Measurements from ENCODE around the gene SLC9A3.
A peak's percentile ranks its signal among the peaks of the same experiment; 100 is the strongest.

SLC9A3 gene

DNA sequence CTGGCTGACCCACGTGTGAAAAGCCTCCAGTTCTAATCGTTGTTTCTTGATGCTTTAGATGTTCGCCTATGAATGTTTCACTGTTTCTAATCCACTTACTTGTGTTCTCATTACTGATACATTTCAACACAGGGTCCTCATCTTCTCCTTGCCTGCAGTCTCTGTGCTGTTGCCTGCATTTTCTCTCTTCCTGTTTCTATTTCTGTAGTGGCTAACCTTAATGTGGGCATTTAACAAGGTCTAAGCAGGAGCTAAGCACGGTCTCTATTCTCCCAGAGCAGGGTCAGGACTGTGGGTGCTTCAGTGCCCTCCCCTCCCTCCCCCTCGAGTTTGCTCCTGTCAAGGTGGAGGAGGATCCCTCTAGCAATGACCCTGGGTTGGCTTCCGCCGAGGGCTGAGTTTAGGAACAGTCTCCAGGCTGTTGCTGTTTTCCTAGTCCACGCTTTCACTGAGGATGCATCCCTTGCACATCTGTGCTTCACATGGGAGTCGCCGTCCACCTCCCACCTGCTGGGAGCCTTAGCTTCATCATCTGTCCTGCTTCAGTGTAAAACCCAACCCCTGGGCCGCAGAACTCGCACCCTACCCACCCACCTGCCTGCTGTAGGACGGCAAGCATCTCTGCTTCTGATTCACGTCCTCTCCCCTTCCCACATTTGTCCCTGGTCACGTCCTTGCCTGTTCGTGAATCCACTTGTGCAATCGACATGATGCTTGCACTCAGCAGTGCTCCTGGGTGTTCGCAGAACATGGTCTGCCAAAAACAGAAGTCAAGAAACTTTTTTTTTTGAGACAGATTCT is 83.6 kb downstream of the SLC9A3 start:
- peak; percentile 56 to 80 for DNase-seq

DNA sequence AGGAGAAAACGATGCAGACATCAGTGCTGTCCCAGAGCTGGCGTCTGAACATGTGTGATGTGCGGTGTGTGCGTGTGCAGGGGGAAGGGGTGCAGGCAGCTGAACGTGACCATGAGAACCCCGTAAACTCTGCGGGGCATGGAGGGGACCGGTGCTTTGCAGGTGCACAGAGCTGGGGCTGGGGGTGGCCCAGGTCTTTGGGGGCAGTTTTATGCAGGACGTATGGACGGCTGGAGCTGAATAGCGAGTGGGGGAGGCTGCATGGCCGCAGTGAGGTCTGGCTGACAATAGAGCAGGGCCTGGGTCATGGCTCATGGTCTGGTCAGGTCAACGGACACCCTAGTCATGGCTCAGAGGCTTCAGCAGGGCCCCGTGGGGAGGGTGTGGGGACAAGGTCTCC is 84.6 kb downstream of the SLC9A3 start:
- no peak for DNase-seq

- DNase-seq = no peak
Observed at GRCh38 chr5:439181-439580, 85.1 kb downstream of the SLC9A3 start.

DNA sequence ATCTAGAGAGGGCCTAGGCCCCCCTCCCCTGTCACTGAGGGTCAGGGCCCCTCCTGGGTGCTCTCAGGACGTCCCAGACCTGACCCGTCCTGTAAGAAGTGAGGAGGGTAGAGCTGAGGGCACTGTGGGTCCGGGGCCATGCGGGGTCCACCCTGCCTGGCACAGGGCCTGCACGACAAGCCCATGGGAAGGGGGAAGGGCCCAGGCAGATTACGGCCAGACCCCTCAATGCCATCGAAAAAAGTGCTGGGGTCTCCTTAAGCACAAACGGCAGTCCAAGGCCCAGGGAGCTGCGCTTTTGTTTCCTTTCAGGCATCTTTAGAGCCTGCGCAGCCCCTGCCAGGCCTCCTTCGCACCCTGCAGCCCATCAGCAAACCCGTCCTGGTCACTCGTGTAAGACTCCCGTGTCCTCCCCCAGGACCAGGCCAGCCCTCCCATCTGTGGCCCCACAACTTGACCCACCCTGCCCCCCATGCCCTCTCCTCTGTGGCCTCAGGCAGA is 85.7 kb downstream of the SLC9A3 start:
- DNase-seq = no peak

DNA sequence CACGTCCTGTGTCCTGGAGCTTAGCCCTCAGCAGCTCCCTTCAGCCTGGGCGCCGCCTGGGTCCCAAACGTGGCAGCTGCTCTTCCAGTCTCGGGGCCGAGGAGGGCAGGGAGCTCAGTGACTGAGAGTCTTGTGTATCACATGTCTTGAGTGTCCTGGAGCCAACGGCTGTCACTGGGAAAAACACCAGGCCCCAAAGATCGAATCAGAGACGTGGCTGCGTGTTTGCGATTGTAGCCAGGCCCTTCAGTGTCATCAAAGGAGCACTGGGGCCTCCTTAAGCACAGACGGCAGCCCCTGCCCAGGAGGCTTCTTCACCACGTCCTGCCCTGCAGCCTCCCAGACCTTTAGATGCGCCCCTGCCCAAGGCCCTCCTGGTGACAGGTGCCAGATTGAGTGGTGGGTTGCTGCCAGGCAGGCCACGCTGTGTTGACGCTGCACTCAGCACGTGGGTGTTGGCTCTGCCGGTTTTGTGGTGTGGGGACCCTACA is 86.9 kb downstream of the SLC9A3 start:
- DNase-seq = no peak

GRCh38 chr5:436641-436975 is 87.6 kb downstream of the SLC9A3 start:
- no peak for DNase-seq

DNA sequence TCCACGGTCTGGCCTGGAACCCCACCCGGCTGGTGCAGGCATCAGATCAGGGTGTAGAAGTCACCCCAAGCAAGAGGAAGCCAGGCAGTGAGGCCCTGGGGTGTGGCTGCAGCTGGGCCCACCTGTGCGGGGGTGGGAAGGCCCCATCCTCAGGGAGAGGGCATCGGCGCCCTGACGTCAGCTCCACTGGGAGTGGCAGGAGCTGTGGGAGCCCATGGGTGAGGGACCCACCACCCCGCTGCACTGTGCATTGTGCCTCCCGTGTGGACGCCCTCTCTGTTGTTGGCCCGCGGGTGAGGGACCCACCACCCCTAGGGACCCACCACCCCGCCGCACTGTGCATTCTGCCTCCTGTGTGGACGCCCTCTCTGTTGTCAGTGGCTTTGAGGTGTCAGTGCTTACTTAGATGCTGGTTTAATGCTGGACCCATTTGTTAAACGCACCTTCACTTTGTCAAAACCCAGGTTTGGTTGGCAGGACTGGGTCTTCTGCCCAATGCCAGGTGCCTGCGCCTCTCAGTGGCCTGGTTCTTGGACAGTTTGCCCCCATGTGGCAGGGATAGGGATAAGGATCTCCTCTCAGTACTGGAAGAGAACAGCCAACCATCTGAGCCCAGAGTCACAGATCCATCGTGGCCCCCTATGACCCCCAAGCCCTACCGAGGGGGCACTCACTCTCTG is 88.1 kb downstream of the SLC9A3 start:
- no peak for DNase-seq

- no peak for DNase-seq
Observed at GRCh38 chr5:435156-435790, 89.0 kb downstream of the SLC9A3 start.

GRCh38 chr5:434443-435146 is 89.7 kb downstream of the SLC9A3 start:
- DNase-seq = no peak

DNA sequence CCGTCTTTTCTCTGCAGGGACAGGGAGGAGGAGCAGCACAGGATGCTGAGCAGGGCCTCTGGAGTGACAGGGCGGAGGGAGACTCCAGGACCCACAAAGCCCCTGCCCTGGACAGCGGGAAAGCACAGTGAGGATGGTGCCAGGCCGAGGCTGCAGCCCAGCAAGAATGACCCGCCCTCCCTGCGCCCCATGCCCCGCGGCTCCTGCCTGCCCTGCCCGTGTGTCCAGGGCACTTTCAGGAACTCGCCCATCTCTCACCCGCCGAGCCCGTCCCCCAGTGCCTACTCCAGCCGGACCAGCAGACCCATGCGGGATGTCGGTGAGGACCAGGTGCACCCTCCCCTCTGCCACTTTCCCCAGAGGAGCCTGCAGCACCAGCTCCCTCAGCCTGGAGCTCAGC is 90.4 kb downstream of the SLC9A3 start:
- no peak for DNase-seq

DNA sequence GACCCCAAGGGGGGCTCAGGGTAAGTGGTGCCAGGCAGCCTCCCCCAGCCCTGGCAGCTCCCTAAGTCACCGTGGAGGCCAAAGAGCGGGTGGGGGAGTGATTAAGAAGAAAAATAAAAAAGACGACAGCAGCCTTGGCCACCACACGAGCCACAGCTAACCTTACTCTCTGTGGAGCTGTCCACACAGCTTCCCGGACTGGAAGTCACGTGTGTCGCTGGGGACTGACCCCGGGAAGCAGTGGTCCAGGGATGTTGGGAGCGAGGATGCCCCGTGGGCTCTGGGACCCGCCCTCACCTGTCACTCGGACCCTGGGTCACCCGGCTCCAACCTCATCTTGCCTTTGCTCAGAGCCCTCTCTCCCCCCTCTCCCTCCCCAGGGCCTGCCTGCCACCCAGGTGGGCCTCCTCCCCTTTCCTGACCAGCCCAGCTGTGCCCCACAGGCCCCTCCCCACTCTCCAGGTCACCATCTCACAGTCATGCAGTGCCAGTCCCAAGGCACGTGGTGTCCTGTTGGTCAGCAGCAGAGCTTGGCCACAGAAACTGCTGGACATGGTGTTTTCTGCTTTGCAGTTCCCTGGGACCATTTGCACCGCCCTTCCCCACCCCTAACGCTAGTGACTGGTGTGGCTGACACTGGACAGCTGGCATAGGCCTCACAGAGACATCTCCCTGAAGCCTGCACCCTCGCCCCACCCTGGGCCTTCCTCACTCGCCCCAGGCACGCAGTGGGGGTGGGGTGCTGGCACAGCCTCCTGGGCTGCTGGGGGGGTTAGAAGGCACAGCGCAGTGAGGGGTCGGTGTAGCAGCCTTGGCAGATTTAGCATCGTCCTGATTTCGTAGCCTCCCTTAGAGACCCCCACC is 91.1 kb downstream of the SLC9A3 start:
- DNase-seq = no peak

GRCh38 chr5:432201-432927 is 91.9 kb downstream of the SLC9A3 start:
- no peak for DNase-seq

GRCh38 chr5:431711-432050 is 92.6 kb downstream of the SLC9A3 start:
- no peak for DNase-seq

DNA sequence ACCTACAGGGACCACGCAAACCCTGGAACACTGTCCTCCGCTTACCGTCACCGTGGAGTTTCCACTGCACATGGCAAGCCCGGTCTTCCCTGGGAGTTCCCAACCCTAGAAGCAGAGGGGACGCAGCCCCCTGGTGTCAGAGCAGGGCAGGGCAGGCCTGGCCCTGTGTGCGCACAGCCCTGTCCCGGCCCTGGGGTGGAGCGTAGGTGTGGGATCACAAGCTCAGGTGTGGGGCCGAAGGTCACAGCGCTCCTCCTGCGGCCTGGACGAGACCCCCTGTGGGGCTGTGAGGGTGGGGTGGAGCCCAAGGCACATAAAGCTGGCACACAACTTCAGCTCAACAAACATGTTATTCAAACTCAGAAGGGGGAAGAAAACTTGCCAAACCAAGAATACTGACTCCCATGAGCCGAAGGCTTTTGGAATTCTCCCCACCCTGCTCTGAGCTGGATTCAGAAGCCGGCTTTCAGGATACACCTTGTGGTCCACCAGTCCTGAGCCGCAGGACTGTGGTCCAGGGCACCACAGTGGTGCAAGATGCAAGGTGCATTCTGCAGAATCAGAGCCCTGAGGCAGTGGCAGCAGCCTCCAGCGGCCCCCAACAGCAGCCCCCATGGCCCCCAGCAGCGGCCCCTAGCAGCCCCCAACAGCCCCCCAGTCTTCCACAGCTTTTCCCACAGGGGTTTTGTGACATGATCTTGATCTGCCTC is 93.1 kb downstream of the SLC9A3 start:
- peak; percentile 28 to 39 for DNase-seq

DNA sequence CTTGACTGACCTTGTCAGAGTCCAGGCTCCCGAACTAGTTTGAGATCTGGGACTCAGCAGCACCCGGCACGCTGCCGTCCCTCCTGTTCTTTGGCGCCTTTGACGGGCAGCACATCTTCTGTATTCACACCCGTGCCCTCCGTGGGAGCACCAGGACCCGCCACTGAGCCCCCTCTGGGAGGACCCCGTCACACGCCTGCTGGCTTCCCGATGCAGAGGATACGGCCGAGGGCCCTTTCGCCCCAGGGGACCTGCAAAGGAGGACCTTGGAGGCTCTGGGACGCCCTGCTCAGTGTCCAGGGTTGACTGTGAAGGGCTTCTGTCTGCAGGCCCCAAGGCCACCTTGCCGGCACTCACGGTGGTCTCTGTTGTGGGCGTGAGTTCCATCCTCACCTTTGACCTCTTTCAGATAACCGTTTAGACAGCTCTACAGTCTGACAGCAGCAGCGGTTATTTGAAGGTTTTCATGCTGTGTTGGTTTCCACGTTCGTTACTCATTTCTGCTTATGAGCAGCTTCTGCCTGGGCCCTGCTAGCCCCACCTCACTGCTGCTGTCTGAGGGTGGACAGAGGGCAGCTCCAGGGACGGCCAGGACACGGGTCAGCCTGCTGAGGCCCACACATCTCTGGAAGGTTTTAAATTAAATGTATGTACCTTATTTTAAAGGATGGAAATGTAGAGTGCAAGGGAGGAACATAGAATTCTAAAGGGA is 93.9 kb downstream of the SLC9A3 start:
- DNase-seq = no peak

GRCh38 chr5:429453-430188 is 94.6 kb downstream of the SLC9A3 start:
- no peak for DNase-seq

DNA sequence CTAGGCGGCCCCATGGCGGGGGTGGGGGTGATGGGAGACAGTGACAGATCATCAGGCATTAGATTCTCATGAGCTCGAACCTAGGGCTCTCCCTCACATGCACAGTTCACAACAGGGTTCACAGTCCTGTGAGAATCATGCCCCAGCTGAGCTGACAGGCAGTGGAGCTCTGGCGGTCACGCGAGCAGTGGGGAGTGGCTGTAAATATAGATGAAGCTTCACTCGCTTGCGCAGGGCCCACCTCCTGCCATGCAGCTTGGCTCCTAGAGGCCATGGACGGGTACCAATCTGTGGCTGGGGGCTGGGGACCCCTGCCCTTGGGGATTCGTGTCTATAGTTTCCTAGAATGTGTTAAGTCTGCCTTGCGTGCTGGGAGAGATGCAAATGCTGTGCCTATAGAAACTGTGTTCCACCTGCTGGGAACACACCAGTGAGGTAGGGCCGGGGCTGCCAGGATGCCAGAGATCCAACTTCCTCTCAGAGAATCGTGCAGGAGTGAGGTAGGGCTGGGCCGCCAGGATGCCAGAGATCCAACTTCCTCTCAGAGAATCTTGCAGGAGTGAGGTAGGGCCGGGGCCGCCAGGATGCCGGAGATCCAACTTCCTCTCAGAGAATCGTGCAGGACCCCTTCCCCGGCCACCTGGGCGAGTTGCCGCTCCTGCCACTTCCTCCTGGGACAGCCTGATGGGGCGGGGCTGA is 95.3 kb downstream of the SLC9A3 start:
- no peak for DNase-seq

DNA sequence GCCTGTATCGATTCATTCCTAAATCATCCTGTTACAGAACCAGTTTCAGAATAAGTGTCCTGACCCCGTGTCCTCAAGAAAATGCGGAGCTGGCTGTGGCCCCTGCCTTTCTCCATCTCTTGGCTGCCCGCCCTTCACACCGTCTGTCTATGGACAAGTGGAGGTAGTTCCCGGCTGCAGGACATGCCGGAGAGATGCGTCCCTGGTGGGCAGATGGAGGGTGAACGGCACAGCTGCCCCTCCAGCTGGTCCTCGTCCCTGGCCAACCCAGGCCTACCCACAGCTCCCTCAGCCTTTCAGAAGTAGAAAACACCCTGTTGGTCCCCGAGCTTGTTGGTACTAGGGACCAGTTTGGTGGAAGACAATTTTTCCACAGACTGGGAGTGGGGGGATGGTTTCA is 96.0 kb downstream of the SLC9A3 start:
- no peak for DNase-seq
